NT2/D1 (cell line): Measurements from ENCODE around the gene HMX2.

Source experiments
- YY1 ChIP-seq: IDR thresholded peaks from 2 replicates; pipeline ENCODE4 v1.6.1; 2011; ENCODE audit not compliant: insufficient read length, insufficient read depth
- ZNF274 ChIP-seq: IDR thresholded peaks from 2 replicates; pipeline ENCODE4 v1.6.1; 2011; ENCODE audit warnings: mild to moderate bottlenecking, low read depth, low read length

DNA sequence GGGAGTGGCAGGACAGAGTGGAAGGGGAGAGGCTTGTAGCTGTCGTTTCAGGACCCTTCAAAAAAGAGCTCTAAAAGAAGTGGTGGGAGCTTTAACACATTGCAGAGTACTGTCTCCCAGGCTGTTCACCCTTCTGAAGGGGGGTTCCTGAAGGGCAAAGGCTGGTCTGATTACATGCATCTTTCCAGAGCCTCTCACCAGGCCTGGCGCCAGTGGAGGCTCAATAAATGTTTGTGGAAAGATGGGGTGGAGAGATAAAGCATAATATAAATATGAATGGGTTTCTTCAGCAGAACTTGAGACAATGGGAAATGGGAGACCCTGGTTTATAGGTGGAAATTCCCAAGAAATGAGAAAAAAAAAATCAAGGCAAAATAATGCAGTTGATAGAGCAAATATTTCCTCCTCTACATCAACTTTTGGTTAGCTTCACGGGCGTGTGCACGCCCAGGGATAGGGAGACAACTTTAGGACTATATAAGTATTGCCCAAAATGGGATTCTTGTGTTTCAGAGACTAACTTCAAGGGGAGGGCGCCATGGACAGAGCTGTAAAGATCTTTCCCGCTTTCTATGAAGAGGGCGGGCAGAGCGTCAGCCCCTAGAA, 5.7 kb downstream of the HMX2 start:
- TF ChIP-seq YY1, result no peak
- TF ChIP-seq ZNF274, result no peak
